Ishikawa (cell line): Measurements from ENCODE around the gene ANKFY1.

Source experiments
- CEBPB ChIP-seq: IDR thresholded peaks from 2 replicates; pipeline ENCODE4 v1.6.1; 2012
- CREB1 ChIP-seq: IDR thresholded peaks from 2 replicates; pipeline ENCODE4 v1.6.1; 2012; ENCODE audit warnings: low read depth
- EP300 ChIP-seq: IDR thresholded peaks from 2 replicates; pipeline ENCODE4 v1.6.1; 2012; ENCODE audit warnings: borderline replicate concordance
- REST ChIP-seq: IDR thresholded peaks from 2 replicates; pipeline ENCODE4 v1.6.1; 2012; ENCODE audit warnings: low read depth, mild to moderate bottlenecking
- TAF1 ChIP-seq: IDR thresholded peaks from 2 replicates; pipeline ENCODE4 v1.6.1; 2012; ENCODE audit warnings: low read depth, mild to moderate bottlenecking
- ZBTB7A ChIP-seq: IDR thresholded peaks from 2 replicates; pipeline ENCODE4 v1.6.1; 2012; ENCODE audit warnings: low read depth
- TF ChIP-seq, protein P1 (sequence below): IDR thresholded peaks from 2 replicates; pipeline ENCODE4 v1.6.1; 2012

DNA sequence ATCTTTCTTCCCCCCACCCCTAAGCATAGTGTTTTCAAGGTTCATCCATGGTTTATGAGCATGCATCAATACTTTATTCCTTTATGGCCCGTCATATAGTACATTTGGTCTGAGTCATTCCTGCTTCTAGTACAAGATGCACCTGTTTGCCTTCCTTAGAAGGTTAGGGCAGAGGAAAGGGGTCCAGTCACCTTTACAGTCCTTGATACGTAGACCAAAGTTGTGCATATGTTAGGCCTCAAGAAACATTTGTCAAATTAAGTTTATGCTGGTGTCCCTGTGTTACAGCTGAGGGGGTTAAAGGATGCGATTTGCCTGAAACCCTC lies 119.4 kb downstream of the ANKFY1 start:
- no peak for TF ChIP-seq EP300
- no peak for TF ChIP-seq REST
- TF ChIP-seq, protein P1, sequence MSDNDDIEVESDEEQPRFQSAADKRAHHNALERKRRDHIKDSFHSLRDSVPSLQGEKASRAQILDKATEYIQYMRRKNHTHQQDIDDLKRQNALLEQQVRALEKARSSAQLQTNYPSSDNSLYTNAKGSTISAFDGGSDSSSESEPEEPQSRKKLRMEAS: no peak
- no peak for TF ChIP-seq ZBTB7A
- no peak for TF ChIP-seq CEBPB
- TF ChIP-seq CREB1: no peak
- TF ChIP-seq TAF1: no peak
